ENCODE results near the gene VIT.
"Not testable (repeated sequence)": the region's sequence is repeated elsewhere in the genome, so short reads cannot be mapped to it uniquely, and the experiment has no call there.

VIT gene

GRCh38 chr2:36798724-36799123 lies 102.2 kb downstream of the VIT start:
- in situ Hi-C loops (cut with MboI; ENCODE audit: low sequenced_read_pairs): loop anchor here (25.0 kb wide), 1 partner anchor 436 kb away; the partner anchor contains the start of gene CRIM1

GRCh38 chr2:36800381-36800780 lies 103.9 kb downstream of the VIT start:
- in situ Hi-C loops (cut with MboI; ENCODE audit: low sequenced_read_pairs): no loop called here

- in situ Hi-C loops (cut with MboI; ENCODE audit: low sequenced_read_pairs): no loop called here
Observed at GRCh38 chr2:36801088-36801487, 104.6 kb downstream of the VIT start.

- in situ Hi-C loops (cut with MboI; ENCODE audit: low sequenced_read_pairs): no loop called here
Observed at GRCh38 chr2:36802952-36803351, 106.4 kb downstream of the VIT start.

- in situ Hi-C loops (cut with MboI; ENCODE audit: low sequenced_read_pairs): no loop called here
Observed at GRCh38 chr2:36805635-36806224, 109.2 kb downstream of the VIT start.

- in situ Hi-C loops (cut with MboI; ENCODE audit: low sequenced_read_pairs): no loop called here
Observed at GRCh38 chr2:36807223-36807886, 110.8 kb downstream of the VIT start.

GRCh38 chr2:36808386-36809068 lies 112.0 kb downstream of the VIT start:
- in situ Hi-C loops (cut with MboI; ENCODE audit: low sequenced_read_pairs): no loop called here

GRCh38 chr2:36809069-36809445 lies 112.5 kb downstream of the VIT start:
- in situ Hi-C loops (cut with MboI; ENCODE audit: low sequenced_read_pairs): no loop called here

- in situ Hi-C loops (cut with MboI; ENCODE audit: low sequenced_read_pairs): no loop called here
Observed at GRCh38 chr2:36811071-36811470, 114.6 kb downstream of the VIT start.

GRCh38 chr2:36812196-36812595 lies 115.7 kb downstream of the VIT start:
- in situ Hi-C loops (cut with MboI; ENCODE audit: low sequenced_read_pairs): no loop called here

- in situ Hi-C loops (cut with MboI; ENCODE audit: low sequenced_read_pairs): no loop called here
Observed at GRCh38 chr2:36818542-36818941, 122.0 kb downstream of the VIT start.

GRCh38 chr2:36819095-36819711 lies 122.7 kb downstream of the VIT start:
- in situ Hi-C loops (cut with MboI; ENCODE audit: low sequenced_read_pairs): no loop called here

GRCh38 chr2:36820942-36821605 lies 124.6 kb downstream of the VIT start:
- in situ Hi-C loops (cut with MboI; ENCODE audit: low sequenced_read_pairs): no loop called here

GRCh38 chr2:36823862-36824261 lies 127.4 kb downstream of the VIT start:
- in situ Hi-C loops (cut with MboI; ENCODE audit: low sequenced_read_pairs): no loop called here

- in situ Hi-C loops (cut with MboI; ENCODE audit: low sequenced_read_pairs): no loop called here
Observed at GRCh38 chr2:36824273-36824672, 127.8 kb downstream of the VIT start.

- in situ Hi-C loops (cut with MboI; ENCODE audit: low sequenced_read_pairs): not testable (repeated sequence)
Observed at GRCh38 chr2:36824683-36825082, 128.2 kb downstream of the VIT start.

- in situ Hi-C loops (cut with MboI; ENCODE audit: low sequenced_read_pairs): no loop called here
Observed at GRCh38 chr2:36831185-36831584, 134.7 kb downstream of the VIT start.

- in situ Hi-C loops (cut with MboI; ENCODE audit: low sequenced_read_pairs): no loop called here
Observed at GRCh38 chr2:36834203-36834602, 137.7 kb downstream of the VIT start.

- in situ Hi-C loops (cut with MboI; ENCODE audit: low sequenced_read_pairs): no loop called here
Observed at GRCh38 chr2:36834731-36835524, 138.4 kb downstream of the VIT start.

GRCh38 chr2:36839976-36840617 lies 143.6 kb downstream of the VIT start:
- in situ Hi-C loops (cut with MboI; ENCODE audit: low sequenced_read_pairs): no loop called here
